Measurements from ENCODE around the gene SASH1.

Gene SASH1

GRCh38 chr6:148440016-148440415, 97.4 kb downstream of the SASH1 start:
- no peak for DNase-seq

GRCh38 chr6:148440877-148441453, 98.3 kb downstream of the SASH1 start:
- no peak for DNase-seq

- no peak for DNase-seq
Observed at GRCh38 chr6:148441454-148441911, 98.8 kb downstream of the SASH1 start.

GRCh38 chr6:148443798-148444560, 101.3 kb downstream of the SASH1 start:
- no peak for DNase-seq

- DNase-seq = no peak
Observed at GRCh38 chr6:148445116-148445515, 102.5 kb downstream of the SASH1 start.

GRCh38 chr6:148445620-148446019, 103.0 kb downstream of the SASH1 start:
- DNase-seq = no peak

GRCh38 chr6:148446681-148447080, 104.0 kb downstream of the SASH1 start:
- no peak for DNase-seq

- no peak for DNase-seq
Observed at GRCh38 chr6:148447521-148448230, 105.0 kb downstream of the SASH1 start.

- no peak for DNase-seq
Observed at GRCh38 chr6:148448369-148449012, 105.9 kb downstream of the SASH1 start.

GRCh38 chr6:148450866-148451265, 108.2 kb downstream of the SASH1 start:
- no peak for DNase-seq

GRCh38 chr6:148451690-148452089, 109.1 kb downstream of the SASH1 start:
- no peak for DNase-seq

- no peak for DNase-seq
Observed at GRCh38 chr6:148452876-148453275, 110.2 kb downstream of the SASH1 start.

GRCh38 chr6:148453906-148454305, 111.3 kb downstream of the SASH1 start:
- no peak for DNase-seq

- no peak for DNase-seq
Observed at GRCh38 chr6:148455225-148455624, 112.6 kb downstream of the SASH1 start.

GRCh38 chr6:148455674-148456558, 113.3 kb downstream of the SASH1 start:
- DNase-seq = no peak

- DNase-seq = no peak
Observed at GRCh38 chr6:148457137-148457842, 114.7 kb downstream of the SASH1 start.

GRCh38 chr6:148457843-148458159, 115.2 kb downstream of the SASH1 start:
- no peak for DNase-seq

GRCh38 chr6:148459238-148459637, 116.6 kb downstream of the SASH1 start:
- no peak for DNase-seq

GRCh38 chr6:148460876-148461646, 118.4 kb downstream of the SASH1 start:
- no peak for DNase-seq

- DNase-seq = no peak
Observed at GRCh38 chr6:148461986-148462577, 119.4 kb downstream of the SASH1 start.

- no peak for DNase-seq
Observed at GRCh38 chr6:148463671-148464070, 121.0 kb downstream of the SASH1 start.

Measured in activated T-cell treated with anti-CD3 and anti-CD28 coated beads for 4 hours (primary cell).